Measurements from ENCODE around the gene MED10.

The MED10 gene

GRCh38 chr5:6348476-6349000 lies 29.8 kb downstream of the MED10 start:
- DNase-seq = no peak

GRCh38 chr5:6347673-6348072 lies 30.7 kb downstream of the MED10 start:
- no peak for DNase-seq

GRCh38 chr5:6347165-6347564 lies 31.2 kb downstream of the MED10 start:
- DNase-seq = no peak

GRCh38 chr5:6344593-6344989 lies 33.8 kb downstream of the MED10 start:
- DNase-seq = no peak

- no peak for DNase-seq
Measured at GRCh38 chr5:6343951-6344592, 34.3 kb downstream of the MED10 start.

DNA sequence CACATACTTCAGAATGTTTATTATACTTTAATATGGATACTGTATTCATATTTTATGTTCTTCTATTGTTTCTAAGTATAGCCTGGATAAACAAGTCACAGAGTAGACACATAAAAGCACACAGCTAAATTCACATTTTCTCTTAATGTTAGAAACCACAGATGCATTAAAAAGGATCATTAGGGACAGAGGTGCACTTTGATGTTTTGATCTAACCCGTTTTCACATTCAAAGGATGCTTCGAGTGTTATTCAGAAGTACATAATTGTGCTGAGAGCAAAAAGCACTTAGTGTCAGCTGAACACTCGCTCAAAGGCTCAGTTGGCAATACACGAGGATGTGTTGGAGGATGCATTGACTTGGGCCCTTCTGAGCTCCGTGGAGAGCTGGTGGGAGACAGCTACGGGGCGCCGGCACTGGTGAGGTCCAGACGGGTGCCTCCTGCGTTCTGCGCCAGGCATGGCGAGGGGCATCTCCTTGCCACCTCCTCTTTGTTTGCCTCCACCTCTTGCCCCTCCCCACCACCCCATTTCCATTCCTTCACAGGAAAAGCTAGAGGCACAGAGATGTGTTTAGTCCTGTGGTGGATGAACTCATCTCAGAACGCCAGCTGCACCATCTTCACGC lies 35.5 kb downstream of the MED10 start:
- no peak for DNase-seq

GRCh38 chr5:6340100-6340499 lies 38.2 kb downstream of the MED10 start:
- no peak for DNase-seq

GRCh38 chr5:6338871-6339270 lies 39.5 kb downstream of the MED10 start:
- DNase-seq = no peak

DNA sequence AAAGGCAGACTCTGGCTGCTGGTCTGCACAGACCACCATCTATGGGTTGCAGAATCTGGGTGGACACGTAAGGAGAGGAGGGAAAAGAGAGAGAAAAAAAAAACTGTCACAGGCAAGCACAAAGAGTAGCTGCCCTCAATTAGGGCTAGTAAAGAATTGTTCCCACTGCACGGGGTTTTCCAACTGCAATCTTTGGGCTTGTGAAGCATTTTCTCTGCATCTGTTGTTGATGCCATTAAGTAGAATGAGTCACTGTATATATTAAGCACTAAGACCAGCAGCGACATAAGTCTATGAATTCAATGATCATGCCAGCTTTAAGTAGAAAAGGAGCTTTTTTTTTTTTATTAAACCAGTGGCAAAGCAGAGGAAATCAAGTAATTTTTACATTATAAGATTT lies 40.2 kb downstream of the MED10 start:
- no peak for DNase-seq

DNA sequence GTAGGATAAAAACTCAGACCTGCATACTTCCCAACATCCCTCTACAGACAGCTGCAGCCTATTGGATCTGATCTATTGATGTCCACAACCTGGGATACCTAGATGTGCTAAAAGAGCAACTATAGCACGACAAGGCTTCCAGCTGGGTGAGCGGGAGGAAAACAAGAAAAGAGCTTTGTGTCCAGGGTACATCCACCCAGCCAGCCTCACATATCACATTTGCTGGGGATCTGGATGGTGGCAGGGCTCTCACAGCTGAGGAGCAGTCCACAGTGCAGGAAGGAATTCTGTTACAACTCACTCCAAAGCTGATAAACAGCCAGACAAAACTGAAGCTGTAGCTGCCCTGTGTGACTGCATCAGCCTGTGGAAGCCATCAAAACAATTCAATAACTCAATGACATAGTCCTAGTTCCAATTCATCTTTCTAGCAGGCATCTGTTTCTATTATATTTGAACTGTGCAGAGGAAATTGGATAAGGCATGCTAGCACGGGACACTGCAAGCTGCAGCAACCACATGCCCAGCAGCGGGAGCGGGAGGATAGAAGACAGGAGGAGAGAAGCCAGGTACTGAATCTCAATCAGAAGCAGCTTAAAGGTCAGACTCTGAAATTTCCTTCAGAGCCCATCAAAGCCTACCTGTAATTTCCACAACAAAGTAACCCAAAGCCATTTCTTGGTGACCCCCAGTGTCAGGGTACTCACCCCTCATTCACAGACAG lies 45.0 kb downstream of the MED10 start:
- no peak for DNase-seq

DNA sequence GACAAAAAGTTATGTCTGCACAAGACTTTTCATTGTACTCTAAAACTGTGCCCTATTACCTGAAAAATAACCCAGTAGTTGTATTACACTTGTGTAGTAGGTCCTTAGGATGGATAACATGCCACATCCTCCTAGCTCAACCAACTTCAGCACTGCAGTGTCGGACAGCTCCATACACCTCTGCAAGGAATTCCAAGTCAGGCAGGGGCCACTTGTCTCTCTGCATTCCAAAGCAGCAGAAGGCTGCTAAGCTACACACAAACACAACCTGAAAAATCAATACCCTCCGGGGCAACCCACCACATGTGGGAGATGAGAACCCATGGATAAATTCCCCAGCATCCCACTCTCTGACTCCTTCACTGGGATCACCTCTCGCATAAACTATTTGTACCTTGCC lies 50.2 kb downstream of the MED10 start:
- DNase-seq = no peak

GRCh38 chr5:6326776-6327175 lies 51.6 kb downstream of the MED10 start:
- no peak for DNase-seq

- no peak for DNase-seq
Measured at GRCh38 chr5:6322163-6322713, 56.1 kb downstream of the MED10 start.
